PC-9 (cell line): ENCODE measurements around the gene PHLDA1. TPM values are rescaled to one million over a fixed set of nuclear protein-coding genes. Genes with fewer than 3 reads are reported as not detected.

Experiments
- BruUV-seq: library from RNA; stranded (reverse); fragments of 400-500 nt; replicated peaks from 2 replicates; lab custom pipeline; 2021; lab: Mats Ljungman, UMichigan
- CTCF ChIA-PET: fragments of 300-600 bp; sonication (Branson Sonifier 250); formaldehyde crosslinking; loops from one replicate; lab custom pipeline; 2022; ENCODE audit warnings: antibody characterized with exemption; lab: Charles Lee
- POLR2A ChIA-PET: fragments of 300-600 bp; sonication (Branson Sonifier 250); formaldehyde crosslinking; loops from one replicate; lab custom pipeline; 2022; ENCODE audit warnings: antibody characterized with exemption; ENCODE audit not compliant: unreplicated experiment; lab: Charles Lee
- DNase-seq, 2 experiments: peaks; one replicate each; pipeline versions ENCODE4 v3.0.0 to v3.0.0-alpha.2; 2015 to 2022; ENCODE audit warnings: mixed read lengths in 1 of 2
- H2AFZ ChIP-seq: fragments of 200-600 bp; sonication (generic); 2 replicates; pipeline ENCODE4 v1.8.1; 2017; ENCODE audit warnings: antibody characterized with exemption
- H3F3A ChIP-seq: fragments of 200-600 bp; sonication (generic); 2 replicates; pipeline ENCODE4 v1.8.1; 2017; ENCODE audit warnings: antibody characterized with exemption, mild to moderate bottlenecking, low read depth; ENCODE audit not compliant: insufficient read depth
- H3K27ac ChIP-seq: fragments of 200-600 bp; sonication (generic); 2 replicates; pipeline ENCODE4 v1.6.1; 2016; ENCODE audit warnings: mixed run types
- H3K27me3 ChIP-seq: fragments of 200-600 bp; sonication (generic); 2 replicates; pipeline ENCODE4 v1.6.1; 2016; ENCODE audit warnings: low read depth, mixed run types; ENCODE audit not compliant: insufficient read depth
- H3K36me3 ChIP-seq: fragments of 200-600 bp; sonication (generic); 2 replicates; pipeline ENCODE4 v1.6.1; 2016; ENCODE audit warnings: low read depth, mixed run types
- H3K4me1 ChIP-seq: fragments of 200-600 bp; sonication (generic); replicated peaks from 2 replicates; pipeline ENCODE4 v1.6.1; 2016; ENCODE audit warnings: mixed run types; ENCODE audit not compliant: insufficient read depth
- H3K4me2 ChIP-seq: fragments of 200-600 bp; sonication (generic); 2 replicates; pipeline ENCODE4 v1.6.1; 2017; ENCODE audit warnings: mixed run types
- H3K4me3 ChIP-seq: fragments of 200-600 bp; sonication (generic); 2 replicates; pipeline ENCODE4 v1.6.1; 2016; ENCODE audit warnings: mixed run types
- H3K79me2 ChIP-seq: fragments of 200-600 bp; sonication (generic); 2 replicates; pipeline ENCODE4 v1.6.1; 2017; ENCODE audit warnings: low read depth, mixed run types
- H3K9me2 ChIP-seq: fragments of 200-600 bp; sonication (generic); 2 replicates; pipeline ENCODE4 v1.8.1; 2017; ENCODE audit warnings: mild to moderate bottlenecking; ENCODE audit not compliant: insufficient read depth
- H3K9me3 ChIP-seq: fragments of 200-600 bp; sonication (generic); 2 replicates; pipeline ENCODE4 v1.8.1; 2016; ENCODE audit warnings: low read depth; ENCODE audit not compliant: insufficient read depth
- H4K20me1 ChIP-seq: fragments of 200-600 bp; sonication (generic); 2 replicates; pipeline ENCODE4 v1.8.1; 2017; ENCODE audit not compliant: insufficient read depth
- CTCF ChIP-seq: fragments of 200-600 bp; sonication (generic); conservative IDR thresholded peaks from 2 replicates; pipeline ENCODE4 v1.6.1; 2017; ENCODE audit warnings: mixed run types, antibody characterized with exemption, mild to moderate bottlenecking, moderate library complexity
- EZH2 ChIP-seq: fragments of 200-600 bp; sonication (generic); IDR thresholded peaks from 2 replicates; pipeline ENCODE4 v1.8.0; 2017; ENCODE audit warnings: antibody characterized with exemption, low read depth
- intact Hi-C: fragments of 100-400 bp; cut with micrococcal nuclease; formaldehyde crosslinking; loops from one replicate; pipeline ENCODE4 v1.10.0; 2022; ENCODE audit not compliant: unreplicated experiment
- total RNA-seq: library from RNA; stranded (reverse); gene quantifications from 2 replicates; pipeline ENCODE4 v1.2.3, GENCODE V29; 2021

The PHLDA1 gene
- total RNA-seq, 1 experiment from 2014 or later = 38.3 TPM

- intact Hi-C loops = no loop called here
- Histone ChIP-seq H3K27me3 (no peaks in the 10 kb centered on the region), H3K36me3 (peaks cover 56% of the 10 kb centered on the region), H2AFZ (no peak overlapping the region), H3K9me2 (no peaks in the 10 kb centered on the region), H3K79me2 (no peaks in the 10 kb centered on the region), H3K4me1 (no peaks in the 10 kb centered on the region), H3K4me3 (no peak overlapping the region), H3K4me2 (no peak overlapping the region), H3K9me3 (no peaks in the 10 kb centered on the region), H3K27ac (no peak overlapping the region), H3F3A (peaks cover 47% of the 10 kb centered on the region; the same call in 1 of the 2 replicates), H4K20me1 (no peaks in the 10 kb centered on the region)
- no peak for DNase-seq
- ChIA-PET POLR2A (no interaction called here), CTCF (no interaction called here)
- TF ChIP-seq CTCF = no peak
- no peak for TF ChIP-seq EZH2
- BruUV-seq = no TSS peak
Observed at GRCh38 chr12:76049575-76050251, 18.1 kb upstream of the PHLDA1 start.

- intact Hi-C loops = no loop called here
- Histone ChIP-seq H3K4me2 (no peak overlapping the region), H4K20me1 (no peaks in the 10 kb centered on the region), H3K9me2 (no peaks in the 10 kb centered on the region), H2AFZ (no peak overlapping the region), H3K36me3 (peaks cover 37% of the 10 kb centered on the region), H3K27me3 (no peaks in the 10 kb centered on the region), H3K4me3 (no peak overlapping the region), H3K79me2 (no peaks in the 10 kb centered on the region), H3K27ac (no peak overlapping the region), H3K9me3 (no peaks in the 10 kb centered on the region), H3K4me1 (no peaks in the 10 kb centered on the region), H3F3A (peaks cover 59% of the 10 kb centered on the region; the same call in 1 of the 2 replicates)
- no peak for DNase-seq
- no peak for TF ChIP-seq EZH2
- TF ChIP-seq CTCF = no peak
- BruUV-seq = no TSS peak
- ChIA-PET POLR2A (interaction anchor here (0.6 kb wide), 1 partner anchor 395 kb away, joined by 4 read pairs; no protein-coding TSS in a partner anchor), CTCF (interaction anchor here (0.6 kb wide), 1 partner anchor 79 kb away, joined by 8 read pairs; no protein-coding TSS in a partner anchor)
Observed at GRCh38 chr12:76047742-76048141, 16.2 kb upstream of the PHLDA1 start.

GRCh38 chr12:76047060-76047459 lies 15.5 kb upstream of the PHLDA1 start:
- H2AFZ ChIP-seq = no peak overlapping the region
- H3K4me2 ChIP-seq = no peak overlapping the region
- intact Hi-C loops = no loop called here
- H3K27ac ChIP-seq = no peak overlapping the region
- no peaks in the 10 kb centered on the region for H3K27me3 ChIP-seq
- H3K4me3 ChIP-seq = no peak overlapping the region
- H3K9me3 ChIP-seq = no peaks in the 10 kb centered on the region
- H4K20me1 ChIP-seq = no peaks in the 10 kb centered on the region
- ChIA-PET POLR2A (no interaction called here), CTCF (no interaction called here)
- no peak for DNase-seq
- no peaks in the 10 kb centered on the region for H3K9me2 ChIP-seq
- H3F3A ChIP-seq = peaks cover 64% of the 10 kb centered on the region; the same call in 1 of the 2 replicates
- H3K79me2 ChIP-seq = no peaks in the 10 kb centered on the region
- TF ChIP-seq CTCF (no peak), EZH2 (no peak)
- peaks cover 30% of the 10 kb centered on the region for H3K36me3 ChIP-seq
- no TSS peak for BruUV-seq
- no peaks in the 10 kb centered on the region for H3K4me1 ChIP-seq
